Neural progenitor cell (in vitro differentiated cells): ENCODE measurements around the gene FBXW7. TPM values are rescaled to one million over a fixed set of nuclear protein-coding genes. Genes with fewer than 3 reads are reported as not detected.

Experiments
- DNase-seq: peaks from one replicate; pipeline ENCODE4 v3.0.0-alpha.2; 2016; ENCODE audit warnings: low spot score
- H2AFZ ChIP-seq: fragments of 200-600 bp; sonication (generic); replicated peaks from 2 replicates; pipeline ENCODE4 v1.6.1; 2016; ENCODE audit warnings: antibody characterized with exemption
- H3F3A ChIP-seq: fragments of 200-600 bp; sonication (generic); 2 replicates; pipeline ENCODE4 v1.6.1; 2016; ENCODE audit warnings: antibody characterized with exemption, low read depth
- H3K27ac ChIP-seq: fragments of 200-600 bp; sonication (generic); 2 replicates; pipeline ENCODE4 v1.5.1; 2016; ENCODE audit warnings: mild to moderate bottlenecking
- H3K27me3 ChIP-seq: fragments of 200-600 bp; sonication (generic); 2 replicates; pipeline ENCODE4 v1.6.1; 2016; ENCODE audit warnings: mild to moderate bottlenecking, moderate library complexity
- H3K36me3 ChIP-seq: fragments of 200-600 bp; sonication (generic); 2 replicates; pipeline ENCODE4 v1.5.1; 2016
- H3K4me1 ChIP-seq: fragments of 200-600 bp; sonication (generic); 2 replicates; pipeline ENCODE4 v1.6.1; 2016; ENCODE audit warnings: mixed run types
- H3K4me2 ChIP-seq: fragments of 200-600 bp; sonication (generic); 2 replicates; pipeline ENCODE4 v1.6.1; 2016
- H3K4me3 ChIP-seq: fragments of 200-600 bp; sonication (generic); 2 replicates; pipeline ENCODE4 v1.5.1; 2016
- H3K79me2 ChIP-seq: fragments of 200-600 bp; sonication (generic); 2 replicates; pipeline ENCODE4 v1.6.1; 2016; ENCODE audit warnings: low read depth
- H3K9ac ChIP-seq: fragments of 200-600 bp; sonication (generic); 2 replicates; pipeline ENCODE4 v1.6.1; 2016
- H3K9me3 ChIP-seq: fragments of 200-600 bp; sonication (generic); 2 replicates; pipeline ENCODE4 v1.5.1; 2016; ENCODE audit warnings: low read depth
- H4K20me1 ChIP-seq: fragments of 200-600 bp; sonication (generic); 2 replicates; pipeline ENCODE4 v1.6.1; 2016; ENCODE audit warnings: low read depth
- H3K27ac Mint-ChIP-seq: 3 replicates; pipeline ENCODE4 v1.8.0; 2021; ENCODE audit warnings: mixed read lengths
- H3K27me3 Mint-ChIP-seq: 2 replicates; pipeline ENCODE4 v1.8.0; 2022; ENCODE audit warnings: low read depth, mild to moderate bottlenecking, inconsistent platforms, moderate library complexity, mixed read lengths; ENCODE audit not compliant: insufficient read depth
- H3K36me3 Mint-ChIP-seq: 3 replicates; pipeline ENCODE4 v1.8.0; 2021; ENCODE audit warnings: mixed read lengths
- H3K4me1 Mint-ChIP-seq: 3 replicates; pipeline ENCODE4 v1.8.0; 2021; ENCODE audit warnings: mixed read lengths
- H3K4me3 Mint-ChIP-seq: 3 replicates; pipeline ENCODE4 v1.8.0; 2021; ENCODE audit warnings: mild to moderate bottlenecking, moderate library complexity, mixed read lengths
- H3K9me3 Mint-ChIP-seq: 3 replicates; pipeline ENCODE4 v1.8.0; 2020; ENCODE audit warnings: mixed read lengths
- EZH2 ChIP-seq: fragments of 200-600 bp; sonication (generic); IDR thresholded peaks from 2 replicates; pipeline ENCODE4 v1.6.1; 2017; ENCODE audit warnings: antibody characterized with exemption, mild to moderate bottlenecking, moderate library complexity
- EZH2phosphoT487 ChIP-seq: fragments of 200-600 bp; sonication (generic); IDR thresholded peaks from 2 replicates; pipeline ENCODE4 v1.6.1; 2017; ENCODE audit warnings: antibody characterized with exemption
- total RNA-seq: library from RNA; depleted of rRNA; stranded (reverse); fragments of >200 nt; gene quantifications from 2 replicates; pipeline ENCODE4 v1.2.3, GENCODE V29; 2015; ENCODE audit warnings: low replicate concordance
- TF ChIP-seq, protein P1 (sequence below): fragments of 200-600 bp; sonication (generic); IDR thresholded peaks from 2 replicates; pipeline ENCODE4 v1.5.1; 2017; ENCODE audit warnings: antibody characterized with exemption, mild to moderate bottlenecking

Gene FBXW7
- total RNA-seq, 1 donor from 2014 or later = 43.9 TPM

DNA sequence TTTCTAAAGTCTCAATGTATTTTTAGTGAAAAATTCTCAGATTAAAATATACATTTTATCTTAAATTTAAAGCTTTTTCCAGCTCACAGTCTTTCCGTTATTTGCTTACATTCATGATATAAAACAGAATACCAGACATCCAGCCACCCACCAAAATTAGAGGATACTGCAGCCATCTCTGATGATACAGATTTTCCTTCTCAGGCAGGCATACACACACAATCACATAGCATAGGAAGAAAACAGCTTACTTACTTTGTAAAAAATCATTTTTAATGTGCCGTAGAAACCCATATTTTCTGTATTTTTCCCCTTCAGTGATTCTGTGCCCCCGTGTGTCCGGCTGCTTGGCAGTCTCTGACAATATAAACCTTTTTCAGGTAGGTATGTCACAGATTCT, 183.7 kb downstream of the FBXW7 start:
- Mint-ChIP-seq H3K4me1 (peaks cover 13% of the 10 kb centered on the region), H3K9me3 (no peaks in the 10 kb centered on the region), H3K27ac (peak overlapping the region; percentile 52), H3K36me3 (no peaks in the 10 kb centered on the region), H3K27me3 (no peaks in the 10 kb centered on the region), H3K4me3 (peak overlapping the region; percentile 83)
- Histone ChIP-seq H3F3A (no peaks in the 10 kb centered on the region), H3K79me2 (no peaks in the 10 kb centered on the region), H3K4me3 (peak overlapping the region; percentile 25), H3K4me2 (peak overlapping the region; percentile 64), H3K27me3 (no peaks in the 10 kb centered on the region), H3K27ac (no peak overlapping the region), H3K9me3 (no peaks in the 10 kb centered on the region), H3K4me1 (peaks cover 13% of the 10 kb centered on the region), H2AFZ (no peak overlapping the region), H3K9ac (no peak overlapping the region), H4K20me1 (no peaks in the 10 kb centered on the region), H3K36me3 (no peaks in the 10 kb centered on the region)
- TF ChIP-seq EZH2phosphoT487 (no peak), EZH2 (no peak)
- TF ChIP-seq, protein P1, sequence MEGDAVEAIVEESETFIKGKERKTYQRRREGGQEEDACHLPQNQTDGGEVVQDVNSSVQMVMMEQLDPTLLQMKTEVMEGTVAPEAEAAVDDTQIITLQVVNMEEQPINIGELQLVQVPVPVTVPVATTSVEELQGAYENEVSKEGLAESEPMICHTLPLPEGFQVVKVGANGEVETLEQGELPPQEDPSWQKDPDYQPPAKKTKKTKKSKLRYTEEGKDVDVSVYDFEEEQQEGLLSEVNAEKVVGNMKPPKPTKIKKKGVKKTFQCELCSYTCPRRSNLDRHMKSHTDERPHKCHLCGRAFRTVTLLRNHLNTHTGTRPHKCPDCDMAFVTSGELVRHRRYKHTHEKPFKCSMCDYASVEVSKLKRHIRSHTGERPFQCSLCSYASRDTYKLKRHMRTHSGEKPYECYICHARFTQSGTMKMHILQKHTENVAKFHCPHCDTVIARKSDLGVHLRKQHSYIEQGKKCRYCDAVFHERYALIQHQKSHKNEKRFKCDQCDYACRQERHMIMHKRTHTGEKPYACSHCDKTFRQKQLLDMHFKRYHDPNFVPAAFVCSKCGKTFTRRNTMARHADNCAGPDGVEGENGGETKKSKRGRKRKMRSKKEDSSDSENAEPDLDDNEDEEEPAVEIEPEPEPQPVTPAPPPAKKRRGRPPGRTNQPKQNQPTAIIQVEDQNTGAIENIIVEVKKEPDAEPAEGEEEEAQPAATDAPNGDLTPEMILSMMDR = no peak
- no peak for DNase-seq

- no peak for DNase-seq
- Histone ChIP-seq H3K79me2 (no peaks in the 10 kb centered on the region), H3K4me1 (peaks cover 13% of the 10 kb centered on the region), H3K9ac (no peak overlapping the region), H4K20me1 (no peaks in the 10 kb centered on the region), H3K9me3 (no peaks in the 10 kb centered on the region), H3K4me2 (peak overlapping the region; percentile 64), H3K27me3 (no peaks in the 10 kb centered on the region), H3K36me3 (no peaks in the 10 kb centered on the region), H2AFZ (no peak overlapping the region), H3F3A (no peaks in the 10 kb centered on the region), H3K4me3 (no peak overlapping the region), H3K27ac (no peak overlapping the region)
- H3K27ac Mint-ChIP-seq = no peak overlapping the region
- no peak overlapping the region for H3K4me3 Mint-ChIP-seq
- TF ChIP-seq EZH2 = no peak
- no peak for TF ChIP-seq EZH2phosphoT487
- TF ChIP-seq, protein P1 = no peak
- H3K9me3 Mint-ChIP-seq = no peaks in the 10 kb centered on the region
- H3K27me3 Mint-ChIP-seq = peaks cover 3% of the 10 kb centered on the region
- peaks cover 7% of the 10 kb centered on the region for H3K36me3 Mint-ChIP-seq
- peaks cover 15% of the 10 kb centered on the region for H3K4me1 Mint-ChIP-seq
Observed at GRCh38 chr4:152351080-152351479, 184.8 kb downstream of the FBXW7 start.

- no peaks in the 10 kb centered on the region for H3K36me3 ChIP-seq
- H3K4me1 Mint-ChIP-seq = peaks cover 15% of the 10 kb centered on the region
- DNase-seq = peak; percentile 23
- no peak overlapping the region for H2AFZ ChIP-seq
- H3K36me3 Mint-ChIP-seq = peaks cover 7% of the 10 kb centered on the region
- H3K4me2 ChIP-seq = no peak overlapping the region
- H3K27me3 Mint-ChIP-seq = peaks cover 3% of the 10 kb centered on the region
- no peak for TF ChIP-seq EZH2
- TF ChIP-seq, protein P1 = peak; percentile 38
- no peak overlapping the region for H3K4me3 Mint-ChIP-seq
- no peak overlapping the region for H3K27ac Mint-ChIP-seq
- no peaks in the 10 kb centered on the region for H3K27me3 ChIP-seq
- peaks cover 13% of the 10 kb centered on the region for H3K4me1 ChIP-seq
- no peak overlapping the region for H3K9ac ChIP-seq
- H4K20me1 ChIP-seq = no peaks in the 10 kb centered on the region
- no peak overlapping the region for H3K27ac ChIP-seq
- no peaks in the 10 kb centered on the region for H3K79me2 ChIP-seq
- no peaks in the 10 kb centered on the region for H3F3A ChIP-seq
- no peaks in the 10 kb centered on the region for H3K9me3 Mint-ChIP-seq
- H3K4me3 ChIP-seq = no peak overlapping the region
- no peaks in the 10 kb centered on the region for H3K9me3 ChIP-seq
Observed at GRCh38 chr4:152348670-152349069, 187.2 kb downstream of the FBXW7 start.
